OCI-LY1 (cell line): Measurements from ENCODE around the gene KCNK5.

Experiments used
- H2AFZ ChIP-seq: fragments of 200-600 bp; sonication (generic), shearing (Covaris generic); 2 replicates; pipeline ENCODE4 v1.6.0; 2014; ENCODE audit warnings: antibody characterized with exemption, mild to moderate bottlenecking, low read length
- H3F3A ChIP-seq: fragments of 200-600 bp; sonication (generic), shearing (Covaris generic); 2 replicates; pipeline ENCODE4 v1.6.0; 2014; ENCODE audit warnings: mild to moderate bottlenecking, antibody characterized with exemption, low read length, moderate library complexity; ENCODE audit not compliant: insufficient read depth
- H3K27ac ChIP-seq: fragments of 200-600 bp; sonication (generic); 2 replicates; pipeline ENCODE4 v1.5.1; 2014; ENCODE audit warnings: low read length, mixed run types, mild to moderate bottlenecking, low read depth; ENCODE audit not compliant: poor library complexity, severe bottlenecking
- H3K27me3 ChIP-seq: fragments of 200-600 bp; sonication (generic); 2 replicates; pipeline ENCODE4 v1.6.0; 2014; ENCODE audit warnings: antibody characterized with exemption, mild to moderate bottlenecking, low read length, moderate library complexity; ENCODE audit not compliant: insufficient read depth
- H3K36me3 ChIP-seq: fragments of 200-600 bp; sonication (generic); 2 replicates; pipeline ENCODE4 v1.6.1; 2014; ENCODE audit warnings: mild to moderate bottlenecking, antibody characterized with exemption, low read length, moderate library complexity, mixed read lengths; ENCODE audit not compliant: insufficient read depth
- H3K4me1 ChIP-seq: fragments of 200-600 bp; sonication (generic); 2 replicates; pipeline ENCODE4 v1.5.1; 2014; ENCODE audit warnings: mild to moderate bottlenecking, low read length, moderate library complexity; ENCODE audit not compliant: insufficient read depth, severe bottlenecking
- H3K4me2 ChIP-seq: fragments of 200-600 bp; sonication (generic), shearing (Covaris generic); 2 replicates; pipeline ENCODE4 v1.6.1; 2014; ENCODE audit warnings: low read length
- H3K4me3 ChIP-seq: fragments of 200-600 bp; sonication (generic); 2 replicates; pipeline ENCODE4 v1.5.1; 2014; ENCODE audit warnings: low read length, low read depth, mild to moderate bottlenecking, mixed read lengths; ENCODE audit not compliant: poor library complexity, severe bottlenecking
- H3K79me2 ChIP-seq: fragments of 200-600 bp; shearing (Covaris generic); 2 replicates; pipeline ENCODE4 v1.6.1; 2016; ENCODE audit warnings: mixed run types, low read length, mixed read lengths; ENCODE audit not compliant: insufficient read depth
- H3K9ac ChIP-seq: fragments of 200-600 bp; sonication (generic), shearing (Covaris generic); 2 replicates; pipeline ENCODE4 v1.6.1; 2014; ENCODE audit warnings: mild to moderate bottlenecking, low read length, mixed read lengths
- H3K9me2 ChIP-seq: fragments of 200-600 bp; sonication (generic), shearing (Covaris generic); 2 replicates; pipeline ENCODE4 v1.6.1; 2014; ENCODE audit warnings: low read depth, mild to moderate bottlenecking, low read length, mixed read lengths
- H3K9me3 ChIP-seq: fragments of 200-600 bp; shearing (Covaris generic); 2 replicates; pipeline ENCODE4 v1.6.1; 2014; ENCODE audit warnings: low read length, mixed read lengths
- H4K20me1 ChIP-seq: fragments of 200-600 bp; sonication (generic), shearing (Covaris generic); 2 replicates; pipeline ENCODE4 v1.6.0; 2016; ENCODE audit warnings: mild to moderate bottlenecking, low read length; ENCODE audit not compliant: insufficient read depth
- CTCF ChIP-seq: fragments of 200-600 bp; sonication (generic), shearing (Covaris generic); IDR thresholded peaks from 2 replicates; pipeline ENCODE4 v1.5.1; 2017; ENCODE audit warnings: mild to moderate bottlenecking, antibody characterized with exemption, low read length, moderate library complexity, mixed read lengths
- EZH2 ChIP-seq: fragments of 200-600 bp; sonication (generic), shearing (Covaris generic); IDR thresholded peaks from 2 replicates; pipeline ENCODE4 v1.8.0; 2017; ENCODE audit warnings: borderline replicate concordance, mixed run types, mild to moderate bottlenecking, antibody characterized with exemption, low read length, moderate library complexity, mixed read lengths

KCNK5 gene

GRCh38 chr6:39268721-39269120, 39.4 kb upstream of the KCNK5 start:
- Histone ChIP-seq H3K9me3 (no peaks in the 10 kb centered on the region), H3K9ac (no peak overlapping the region), H3F3A (no peaks in the 10 kb centered on the region), H3K36me3 (no peaks in the 10 kb centered on the region), H3K27ac (no peak overlapping the region), H3K4me2 (no peak overlapping the region), H2AFZ (no peak overlapping the region), H3K9me2 (no peaks in the 10 kb centered on the region), H3K4me3 (no peak overlapping the region), H3K4me1 (no peaks in the 10 kb centered on the region), H4K20me1 (no peaks in the 10 kb centered on the region), H3K79me2 (no peaks in the 10 kb centered on the region), H3K27me3 (no peaks in the 10 kb centered on the region)
- no peak for TF ChIP-seq CTCF
- TF ChIP-seq EZH2 = no peak

DNA sequence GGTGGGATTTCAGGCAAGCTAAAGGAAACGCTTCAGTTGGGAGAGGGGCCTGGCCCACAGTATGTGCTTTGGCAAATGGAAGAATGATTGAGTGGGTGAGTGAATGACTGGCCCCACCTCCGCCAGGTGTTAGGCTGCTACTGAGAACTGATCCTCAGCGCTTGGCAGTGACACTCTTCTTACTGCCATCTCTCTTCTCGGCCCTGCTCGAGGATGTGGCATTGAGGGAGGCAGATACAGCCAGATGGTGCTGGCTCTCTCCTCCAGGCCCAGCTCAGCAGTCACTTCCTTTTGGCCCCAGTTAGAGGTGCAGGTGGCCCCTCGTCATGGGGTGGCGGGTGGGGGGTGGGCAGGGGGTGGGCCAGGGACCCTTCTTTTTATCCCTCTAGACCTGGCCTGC, 38.9 kb upstream of the KCNK5 start:
- no peaks in the 10 kb centered on the region for H3K4me1 ChIP-seq
- H3K79me2 ChIP-seq = no peaks in the 10 kb centered on the region
- no peaks in the 10 kb centered on the region for H3K27me3 ChIP-seq
- H3K9me2 ChIP-seq = no peaks in the 10 kb centered on the region
- no peak overlapping the region for H3K27ac ChIP-seq
- no peaks in the 10 kb centered on the region for H3K36me3 ChIP-seq
- no peaks in the 10 kb centered on the region for H3F3A ChIP-seq
- TF ChIP-seq CTCF = no peak
- no peak for TF ChIP-seq EZH2
- H3K9me3 ChIP-seq = no peaks in the 10 kb centered on the region
- H2AFZ ChIP-seq = no peak overlapping the region
- no peak overlapping the region for H3K4me2 ChIP-seq
- H3K9ac ChIP-seq = no peak overlapping the region
- H4K20me1 ChIP-seq = no peaks in the 10 kb centered on the region
- H3K4me3 ChIP-seq = no peak overlapping the region

DNA sequence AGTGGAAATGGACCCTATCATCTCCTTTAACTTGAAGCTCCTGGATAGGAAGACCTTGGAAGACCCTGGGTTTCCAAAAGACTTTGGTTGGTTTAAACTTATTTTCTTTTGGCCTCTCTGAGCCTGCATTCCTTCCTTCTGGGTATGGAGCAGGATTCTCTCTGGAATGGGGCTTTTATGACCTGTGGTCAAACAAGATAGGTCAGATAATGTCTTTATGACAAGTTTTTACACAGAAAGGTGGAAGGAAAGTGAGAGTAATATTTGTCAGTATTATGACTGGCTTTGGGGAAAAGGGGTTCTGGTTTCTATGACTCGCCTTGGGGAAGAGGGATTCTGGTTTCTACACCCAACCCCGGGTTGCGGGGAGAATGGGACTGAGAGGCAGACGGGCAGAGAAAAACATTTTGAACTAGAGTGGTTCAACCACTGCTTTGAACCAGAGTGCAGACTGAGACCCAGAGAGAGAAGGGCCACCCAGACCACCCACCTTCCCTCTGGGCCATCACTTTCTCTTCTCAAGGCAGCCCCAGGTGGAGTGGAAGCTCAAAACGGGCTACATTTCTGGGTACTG, 37.6 kb upstream of the KCNK5 start:
- Histone ChIP-seq H3K79me2 (no peaks in the 10 kb centered on the region), H3K9ac (no peak overlapping the region), H3K9me2 (no peaks in the 10 kb centered on the region), H2AFZ (no peak overlapping the region), H3K4me3 (no peak overlapping the region), H3K9me3 (no peaks in the 10 kb centered on the region), H3K36me3 (no peaks in the 10 kb centered on the region), H4K20me1 (no peaks in the 10 kb centered on the region), H3K27me3 (no peaks in the 10 kb centered on the region), H3K27ac (no peak overlapping the region), H3K4me1 (no peaks in the 10 kb centered on the region), H3K4me2 (no peak overlapping the region), H3F3A (no peaks in the 10 kb centered on the region)
- TF ChIP-seq CTCF (no peak), EZH2 (no peak)
